Keratinocyte (primary cell): ENCODE results near the gene CAPNS2. TPM values are rescaled to one million over a fixed set of nuclear protein-coding genes. Genes with fewer than 3 reads are reported as not detected.

Experiments used
- polyA plus RNA-seq, 5 experiments: library from polyadenylated mRNA; depleted of rRNA in 3 of 5; stranded (reverse) in 3 of 5; stranded (forward) in 1 of 5; unstranded in 1 of 5; fragments of >200 nt; gene quantifications; 1 replicate in 1 of 5; 2 replicates in 3 of 5; 3 replicates in 1 of 5; pipeline versions ENCODE4 v1.2.1 to v1.2.3, GENCODE V29; 2011 to 2012; ENCODE audit warnings: missing spikeins in 2 of 5, low read depth in 1 of 5, low replicate concordance in 1 of 5

CAPNS2 gene
- polyA plus RNA-seq, 1 donor (not counting 4 experiments of a cell fraction or from before 2014, with no cell fraction given), result 70.5 TPM

Other genes with a start within 250 kb of the CAPNS2 start
- gene IRX6, start 242.5 kb upstream of the CAPNS2 start, polyA plus RNA-seq, result 0.04 TPM in 1 of 3 replicates, not detected in the others
- gene MMP2, start 87.5 kb upstream of the CAPNS2 start, polyA plus RNA-seq, result 54.5 to 116 TPM (median 59.2 TPM) in 3 replicates
- gene LPCAT2, start 57.6 kb upstream of the CAPNS2 start, polyA plus RNA-seq, result 34.2 to 54.4 TPM (median 45.6 TPM) in 3 replicates
- 0.10 to 0.97 TPM (median 0.20 TPM) in 3 replicates for gene SLC6A2, start 89.3 kb downstream of the CAPNS2 start, polyA plus RNA-seq